ENCODE measurements around the gene TGFA. TPM values are rescaled to one million over a fixed set of nuclear protein-coding genes. Genes with fewer than 3 reads are reported as not detected.

TGFA gene
- total RNA-seq, 2 experiments from 2014 or later = not detected

DNA sequence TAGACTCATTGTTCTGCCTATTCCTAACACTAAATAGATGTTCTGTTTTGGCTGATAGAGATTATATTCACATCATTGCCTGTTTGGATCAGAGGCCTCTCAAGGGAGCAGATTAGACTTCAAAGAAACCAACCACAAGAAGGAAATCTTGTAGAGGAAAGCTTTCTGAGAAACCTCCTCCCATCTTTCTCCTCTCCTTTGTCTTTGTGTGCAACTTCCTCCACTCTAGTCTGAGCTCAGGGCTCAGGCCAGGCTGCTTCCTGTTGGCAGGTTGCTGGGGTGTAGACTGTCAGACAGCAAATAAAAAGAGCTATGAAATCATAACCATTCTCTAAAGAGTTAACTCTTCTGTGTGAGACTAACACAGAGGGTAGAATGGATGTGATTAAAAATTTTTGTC is 113.0 kb downstream of the TGFA start:
- H3K27ac ChIP-seq (ENCODE audit: low read depth, low read length, poor library complexity, severe bottlenecking) = no peak overlapping the region

DNA sequence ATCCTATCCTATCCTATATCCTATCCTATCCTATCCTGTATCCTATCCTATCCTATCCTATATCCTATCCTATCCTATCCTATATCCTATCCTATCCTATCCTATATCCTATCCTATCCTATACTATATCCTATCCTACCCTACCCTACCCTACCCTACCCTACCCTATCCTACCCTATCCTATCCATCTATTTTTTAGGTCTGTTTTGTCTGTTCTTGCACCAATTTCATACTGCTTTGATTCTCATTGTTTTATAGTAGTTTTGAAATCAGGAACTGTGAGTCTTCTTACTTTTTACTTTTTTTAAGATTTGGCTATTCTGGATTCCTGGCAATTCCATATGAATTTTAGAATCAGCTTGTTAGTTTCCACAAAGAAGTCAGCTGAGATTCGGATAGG is 118.5 kb downstream of the TGFA start:
- CTCF ChIA-PET (ENCODE audit: unreplicated experiment) = no interaction called here
- no peaks in the 10 kb centered on the region for H3K79me2 ChIP-seq (ENCODE audit: insufficient read depth, low read depth, low read length)
- DNase-seq (ENCODE audit: low spot score) = no peak
- no peaks in the 10 kb centered on the region for H3K36me3 ChIP-seq (ENCODE audit: insufficient read depth, low read length)
- no peaks in the 10 kb centered on the region for H3K9me2 ChIP-seq (ENCODE audit: insufficient read depth, low read length)
- no peaks in the 10 kb centered on the region for H3K9me3 ChIP-seq (ENCODE audit: low read length)
- BruUV-seq (replicated peaks) = no TSS peak
- H3K4me2 ChIP-seq (ENCODE audit: low read length) = no peak overlapping the region
- TF ChIP-seq, protein P1, sequence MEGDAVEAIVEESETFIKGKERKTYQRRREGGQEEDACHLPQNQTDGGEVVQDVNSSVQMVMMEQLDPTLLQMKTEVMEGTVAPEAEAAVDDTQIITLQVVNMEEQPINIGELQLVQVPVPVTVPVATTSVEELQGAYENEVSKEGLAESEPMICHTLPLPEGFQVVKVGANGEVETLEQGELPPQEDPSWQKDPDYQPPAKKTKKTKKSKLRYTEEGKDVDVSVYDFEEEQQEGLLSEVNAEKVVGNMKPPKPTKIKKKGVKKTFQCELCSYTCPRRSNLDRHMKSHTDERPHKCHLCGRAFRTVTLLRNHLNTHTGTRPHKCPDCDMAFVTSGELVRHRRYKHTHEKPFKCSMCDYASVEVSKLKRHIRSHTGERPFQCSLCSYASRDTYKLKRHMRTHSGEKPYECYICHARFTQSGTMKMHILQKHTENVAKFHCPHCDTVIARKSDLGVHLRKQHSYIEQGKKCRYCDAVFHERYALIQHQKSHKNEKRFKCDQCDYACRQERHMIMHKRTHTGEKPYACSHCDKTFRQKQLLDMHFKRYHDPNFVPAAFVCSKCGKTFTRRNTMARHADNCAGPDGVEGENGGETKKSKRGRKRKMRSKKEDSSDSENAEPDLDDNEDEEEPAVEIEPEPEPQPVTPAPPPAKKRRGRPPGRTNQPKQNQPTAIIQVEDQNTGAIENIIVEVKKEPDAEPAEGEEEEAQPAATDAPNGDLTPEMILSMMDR (conservative IDR thresholded peaks at IDR 0.05; ENCODE audit: low read length) = no peak
- TF ChIP-seq EZH2phosphoT487 (IDR thresholded peaks at IDR 0.05; ENCODE audit: borderline replicate concordance, low read depth, low read length) = no peak
- H3K27ac ChIP-seq (ENCODE audit: low read depth, low read length, poor library complexity, severe bottlenecking) = no peak overlapping the region
- no peak overlapping the region for H2AFZ ChIP-seq (ENCODE audit: low read length)
- no peak overlapping the region for H3K4me3 ChIP-seq (ENCODE audit: low read depth, low read length, poor library complexity, severe bottlenecking)
- no peaks in the 10 kb centered on the region for H4K20me1 ChIP-seq (ENCODE audit: insufficient read depth, low read length)
- no peaks in the 10 kb centered on the region for H3K4me1 ChIP-seq (ENCODE audit: insufficient read depth, low read length, poor library complexity, severe bottlenecking)
- POLR2A ChIA-PET = no interaction called here
- intact Hi-C loops (cut with micrococcal nuclease; ENCODE audit: unreplicated experiment) = no loop called here

More for the DNA sequence above, 113.0 kb downstream of the TGFA start:
- Histone ChIP-seq H3K4me1 (ENCODE audit: insufficient read depth, low read length, poor library complexity, severe bottlenecking) (no peaks in the 10 kb centered on the region), H3K4me3 (ENCODE audit: low read depth, low read length, poor library complexity, severe bottlenecking) (no peak overlapping the region), H3K9me2 (ENCODE audit: insufficient read depth, low read length) (no peaks in the 10 kb centered on the region), H3K79me2 (ENCODE audit: insufficient read depth, low read depth, low read length) (no peaks in the 10 kb centered on the region), H2AFZ (ENCODE audit: low read length) (no peak overlapping the region), H4K20me1 (ENCODE audit: insufficient read depth, low read length) (no peaks in the 10 kb centered on the region), H3K4me2 (ENCODE audit: low read length) (no peak overlapping the region), H3K36me3 (ENCODE audit: insufficient read depth, low read length) (no peaks in the 10 kb centered on the region), H3K9me3 (ENCODE audit: low read length) (no peaks in the 10 kb centered on the region)
- no TSS peak for BruUV-seq (replicated peaks)
- no peak for TF ChIP-seq EZH2phosphoT487 (IDR thresholded peaks at IDR 0.05; ENCODE audit: borderline replicate concordance, low read depth, low read length)
- TF ChIP-seq, protein P1 (conservative IDR thresholded peaks at IDR 0.05; ENCODE audit: low read length) = no peak
- ChIA-PET CTCF (ENCODE audit: unreplicated experiment) (no interaction called here), POLR2A (no interaction called here)
- DNase-seq (ENCODE audit: low spot score) = no peak
- intact Hi-C loops (cut with micrococcal nuclease; ENCODE audit: unreplicated experiment) = no loop called here

DNA sequence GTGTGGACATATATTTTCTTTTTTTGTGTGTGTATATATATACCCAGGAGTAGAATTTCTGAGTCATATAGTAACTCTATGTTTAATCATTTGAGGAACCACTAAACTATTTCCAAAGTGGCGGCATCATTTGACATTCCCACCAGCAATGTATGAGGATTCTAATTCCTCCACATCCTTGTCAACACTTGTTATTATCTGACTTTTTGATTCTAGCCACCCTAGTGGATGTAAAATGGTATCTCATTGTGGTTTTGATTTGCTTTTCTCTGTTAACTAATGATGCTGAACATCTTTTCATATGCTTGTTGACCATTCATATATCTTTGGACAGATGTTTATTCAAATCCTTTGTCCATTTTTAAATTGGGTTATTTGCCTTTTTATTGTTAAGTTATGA is 120.3 kb downstream of the TGFA start:
- H3K4me1 ChIP-seq (ENCODE audit: insufficient read depth, low read length, poor library complexity, severe bottlenecking) = no peaks in the 10 kb centered on the region
- no peak for TF ChIP-seq EZH2phosphoT487 (IDR thresholded peaks at IDR 0.05; ENCODE audit: borderline replicate concordance, low read depth, low read length)
- TF ChIP-seq, protein P1 (conservative IDR thresholded peaks at IDR 0.05; ENCODE audit: low read length) = no peak
- POLR2A ChIA-PET = interaction anchor here (0.7 kb wide), 1 partner anchor 29 kb away, joined by 3 read pairs; no protein-coding TSS in a partner anchor
- no peak overlapping the region for H3K4me2 ChIP-seq (ENCODE audit: low read length)
- no peak overlapping the region for H3K27ac ChIP-seq (ENCODE audit: low read depth, low read length, poor library complexity, severe bottlenecking)
- no peak overlapping the region for H3K4me3 ChIP-seq (ENCODE audit: low read depth, low read length, poor library complexity, severe bottlenecking)
- no peaks in the 10 kb centered on the region for H3K9me2 ChIP-seq (ENCODE audit: insufficient read depth, low read length)
- no peaks in the 10 kb centered on the region for H4K20me1 ChIP-seq (ENCODE audit: insufficient read depth, low read length)
- no peaks in the 10 kb centered on the region for H3K36me3 ChIP-seq (ENCODE audit: insufficient read depth, low read length)
- no TSS peak for BruUV-seq (replicated peaks)
- DNase-seq (ENCODE audit: low spot score) = no peak
- H3K9me3 ChIP-seq (ENCODE audit: low read length) = no peaks in the 10 kb centered on the region
- H2AFZ ChIP-seq (ENCODE audit: low read length) = no peak overlapping the region
- intact Hi-C loops (cut with micrococcal nuclease; ENCODE audit: unreplicated experiment) = no loop called here
- CTCF ChIA-PET (ENCODE audit: unreplicated experiment) = no interaction called here
- H3K79me2 ChIP-seq (ENCODE audit: insufficient read depth, low read depth, low read length) = no peaks in the 10 kb centered on the region
